HG02870 (cell line): ENCODE measurements around the gene CCDC9.

Experiments used
- ATAC-seq: cut with Tn5 transposase; IDR thresholded peaks from one replicate; pipeline ENCODE4 v1.9.1; 2021; ENCODE audit warnings: mild to moderate bottlenecking, moderate library complexity; ENCODE audit not compliant: unreplicated experiment

CCDC9 gene

GRCh38 chr19:47255879-47256692 lies at the start of gene CCDC9:
Gene CCDC9, plus strand, starts transcription at chr19:47256525. Its CDS starts 1,876 bp downstream, at chr19:47258401.
- ATAC-seq, result peak; percentile 43

GRCh38 chr19:47209319-47210179 lies 46.8 kb upstream of the CCDC9 start:
- ATAC-seq, result no peak

GRCh38 chr19:47210180-47210490 lies 46.2 kb upstream of the CCDC9 start:
- ATAC-seq, result no peak

- no peak for ATAC-seq
Observed at GRCh38 chr19:47210689-47211316, 45.5 kb upstream of the CCDC9 start.

- ATAC-seq, result no peak
Observed at GRCh38 chr19:47215581-47215980, 40.7 kb upstream of the CCDC9 start.

GRCh38 chr19:47221080-47221841 lies 35.1 kb upstream of the CCDC9 start:
- no peak for ATAC-seq

- no peak for ATAC-seq
Observed at GRCh38 chr19:47221890-47222289, 34.4 kb upstream of the CCDC9 start.

- no peak for ATAC-seq
Observed at GRCh38 chr19:47225746-47226425, 30.4 kb upstream of the CCDC9 start.

- peak; percentile 32 for ATAC-seq
Observed at GRCh38 chr19:47226426-47227351, 29.6 kb upstream of the CCDC9 start.

GRCh38 chr19:47227352-47228167 lies 28.8 kb upstream of the CCDC9 start:
- ATAC-seq, result no peak

GRCh38 chr19:47228168-47228936 lies 28.0 kb upstream of the CCDC9 start:
- ATAC-seq, result no peak

- ATAC-seq, result no peak
Observed at GRCh38 chr19:47228937-47229675, 27.2 kb upstream of the CCDC9 start.

GRCh38 chr19:47229676-47230053 lies 26.7 kb upstream of the CCDC9 start:
- no peak for ATAC-seq

- ATAC-seq, result no peak
Observed at GRCh38 chr19:47230054-47230920, 26.0 kb upstream of the CCDC9 start.

GRCh38 chr19:47230921-47231214 lies 25.5 kb upstream of the CCDC9 start, which contains the start of gene BBC3:
Gene BBC3, minus strand, starts transcription at chr19:47231199. Its CDS starts 2,768 bp downstream, at chr19:47228431.
- ATAC-seq, result no peak
